ENCODE data around the gene NTRK3.

Gene NTRK3

GRCh38 chr15:88023914-88024313, 232.6 kb downstream of the NTRK3 start (continued):
- no peak for TF ChIP-seq TSHZ2 (CRISPR knock-in tag; IDR thresholded peaks at IDR 0.05)

- TF ChIP-seq ZNF565 (CRISPR knock-in tag; conservative IDR thresholded peaks at IDR 0.05; ENCODE audit: low read depth) (no peak), ZNF8 (CRISPR knock-in tag; IDR thresholded peaks at IDR 0.05) (no peak), ZNF70 (CRISPR knock-in tag; IDR thresholded peaks at IDR 0.05) (no peak)
Observed at GRCh38 chr15:88022716-88023115, 233.8 kb downstream of the NTRK3 start.

GRCh38 chr15:88021601-88022000, 234.9 kb downstream of the NTRK3 start:
- no peak for ATAC-seq
- TF ChIP-seq ZNF70 (CRISPR knock-in tag; IDR thresholded peaks at IDR 0.05) (no peak), ARNTL (CRISPR knock-in tag; IDR thresholded peaks at IDR 0.05; ENCODE audit: borderline replicate concordance, low read depth) (no peak), GLIS3 (CRISPR knock-in tag; IDR thresholded peaks at IDR 0.05) (no peak), ZNF565 (CRISPR knock-in tag; conservative IDR thresholded peaks at IDR 0.05; ENCODE audit: low read depth) (no peak), ZC3H10 (CRISPR knock-in tag; IDR thresholded peaks at IDR 0.05) (no peak), RARB (CRISPR knock-in tag; IDR thresholded peaks at IDR 0.05) (no peak), ESRRG (CRISPR knock-in tag; IDR thresholded peaks at IDR 0.05) (no peak), CSRNP3 (CRISPR knock-in tag; IDR thresholded peaks at IDR 0.05) (no peak)

More at GRCh38 chr15:88022716-88023115, 233.8 kb downstream of the NTRK3 start:
- no peak for ATAC-seq

- TF ChIP-seq ZNF565 (CRISPR knock-in tag; conservative IDR thresholded peaks at IDR 0.05; ENCODE audit: low read depth) (no peak), ZFP3 (CRISPR knock-in tag; IDR thresholded peaks at IDR 0.05) (no peak)
- ATAC-seq: no peak
Observed at GRCh38 chr15:88020806-88021205, 235.7 kb downstream of the NTRK3 start.

- no peak for ATAC-seq
- TF ChIP-seq TSHZ2 (CRISPR knock-in tag; IDR thresholded peaks at IDR 0.05): no peak
- TF ChIP-seq OSR1 (CRISPR knock-in tag; IDR thresholded peaks at IDR 0.05): no peak
- TF ChIP-seq ZNF70 (CRISPR knock-in tag; IDR thresholded peaks at IDR 0.05): no peak
- TF ChIP-seq PPARA (CRISPR knock-in tag; IDR thresholded peaks at IDR 0.05; ENCODE audit: borderline replicate concordance): no peak
- TF ChIP-seq GLIS3 (CRISPR knock-in tag; IDR thresholded peaks at IDR 0.05): no peak
- no peak for TF ChIP-seq ARNTL (CRISPR knock-in tag; IDR thresholded peaks at IDR 0.05; ENCODE audit: borderline replicate concordance, low read depth)
- TF ChIP-seq ZC3H10 (CRISPR knock-in tag; IDR thresholded peaks at IDR 0.05): no peak
- TF ChIP-seq ZNF8 (CRISPR knock-in tag; IDR thresholded peaks at IDR 0.05): no peak
- TF ChIP-seq ZNF565 (CRISPR knock-in tag; conservative IDR thresholded peaks at IDR 0.05; ENCODE audit: low read depth): no peak
- TF ChIP-seq CREB5 (CRISPR knock-in tag; IDR thresholded peaks at IDR 0.05; ENCODE audit: low read depth): no peak
Observed at GRCh38 chr15:88019656-88020055, 236.9 kb downstream of the NTRK3 start.

All from SK-N-SH treated with all-trans-retinoic acid at 6 μM for 48 hours (cell line).